Endothelial cell of umbilical vein (primary cell): ENCODE results near the gene CRY1. TPM values are rescaled to one million over a fixed set of nuclear protein-coding genes. Genes with fewer than 3 reads are reported as not detected.

Experiments
- BruUV-seq: library from RNA; stranded (reverse); fragments of 400-500 nt; replicated peaks from 2 replicates; lab custom pipeline; 2021; lab: Mats Ljungman, UMichigan
- CTCF ChIA-PET: fragments of 300-600, 350-600 bp; sonication (Branson Sonifier 250); formaldehyde crosslinking; loops from one replicate; lab custom pipeline; 2021; ENCODE audit warnings: antibody characterized with exemption, inconsistent platforms; lab: Charles Lee
- POLR2A ChIA-PET: fragments of 300-600, 350-600 bp; sonication (Branson Sonifier 250); formaldehyde crosslinking; loops from one replicate; lab custom pipeline; 2021; ENCODE audit warnings: antibody characterized with exemption, inconsistent platforms; lab: Charles Lee
- DNase-seq: peaks from one replicate; pipeline ENCODE4 v3.0.0-alpha.2; 2011; ENCODE audit warnings: low read depth, low spot score
- FAIRE-seq: peaks from 2 replicates; lab custom pipeline; 2011; peaks lifted over from hg19 to GRCh38; lab: Jason Lieb, UNC
- H2AFZ ChIP-seq: 2 replicates; pipeline ENCODE4 v1.6.0; 2012; ENCODE audit warnings: low read depth, low read length, control low read depth, inconsistent platforms
- H3K27ac ChIP-seq: 2 replicates; pipeline ENCODE4 v1.5.1; 2011; ENCODE audit warnings: low read depth, mild to moderate bottlenecking, control low read depth, low read length, moderate library complexity; ENCODE audit not compliant: insufficient read depth
- H3K27me3 ChIP-seq, 2 experiments: 2 replicates each; pipeline versions ENCODE4 v1.6.0 to v1.6.1; 2011; ENCODE audit warnings: low read length in 2 of 2, mixed read lengths in 1 of 2; ENCODE audit not compliant: control insufficient read depth in 2 of 2, insufficient read depth in 2 of 2
- H3K36me3 ChIP-seq, 2 experiments: 2 replicates in 1 of 2; 3 replicates in 1 of 2; pipeline ENCODE4 v1.5.1; 2011; ENCODE audit warnings: low read length in 2 of 2, mild to moderate bottlenecking in 1 of 2, moderate library complexity in 1 of 2; ENCODE audit not compliant: control insufficient read depth in 2 of 2, insufficient read depth in 2 of 2; ENCODE audit errors: extremely low read depth in 1 of 2
- H3K4me1 ChIP-seq: 3 replicates; pipeline ENCODE4 v1.5.1; 2011; ENCODE audit warnings: mild to moderate bottlenecking, low read length; ENCODE audit not compliant: control insufficient read depth, insufficient read depth; ENCODE audit errors: extremely low read depth
- H3K4me2 ChIP-seq: 2 replicates; pipeline ENCODE4 v1.6.1; 2011; ENCODE audit warnings: low read length, control low read depth, mixed read lengths; ENCODE audit not compliant: insufficient read depth
- H3K4me3 ChIP-seq, 3 experiments: fragments of 200-600 bp in 1 of 3; sonication (generic), shearing (Covaris generic) in 1 of 3; replicated peaks in 1 of 3; 2 replicates each; pipeline ENCODE4 v1.5.1; 2011 to 2016; ENCODE audit warnings: control low read depth in 3 of 3, low read length in 3 of 3, mild to moderate bottlenecking in 2 of 3, inconsistent platforms in 1 of 3, low read depth in 1 of 3, moderate library complexity in 1 of 3; ENCODE audit not compliant: insufficient read depth in 1 of 3
- H3K79me2 ChIP-seq: 2 replicates; pipeline ENCODE4 v1.6.0; 2012; ENCODE audit warnings: low read length, inconsistent platforms; ENCODE audit not compliant: control insufficient read depth, insufficient read depth
- H3K9ac ChIP-seq: replicated peaks from 2 replicates; pipeline ENCODE3; 2011; ENCODE audit warnings: low read length, control low read depth; ENCODE audit not compliant: insufficient read depth; ENCODE audit errors: extremely low read depth
- H3K9me1 ChIP-seq: replicated peaks from 3 replicates; pipeline ENCODE4 v1.6.0; 2011; ENCODE audit warnings: mild to moderate bottlenecking, low read length; ENCODE audit not compliant: control insufficient read depth, insufficient read depth; ENCODE audit errors: extremely low read depth
- H3K9me3 ChIP-seq: replicated peaks from 2 replicates; pipeline ENCODE4 v1.5.1; 2012; ENCODE audit warnings: low read length, inconsistent platforms; ENCODE audit not compliant: control insufficient read depth, insufficient read depth
- H4K20me1 ChIP-seq: replicated peaks from 2 replicates; pipeline ENCODE3; 2011; ENCODE audit warnings: mild to moderate bottlenecking, low read length; ENCODE audit not compliant: control insufficient read depth, insufficient read depth; ENCODE audit errors: extremely low read depth
- CTCF ChIP-seq, 2 donors: IDR thresholded peaks; 1 replicate in 1 of 2; 2 replicates in 1 of 2; pipeline ENCODE4 v1.5.1; 2011; ENCODE audit warnings: low read length in 2 of 2, mild to moderate bottlenecking in 2 of 2, moderate library complexity in 2 of 2, control low read depth in 1 of 2, inconsistent platforms in 1 of 2, low read depth in 1 of 2; ENCODE audit not compliant: insufficient read depth in 1 of 2; ENCODE audit errors: extremely low read depth in 1 of 2
- EZH2 ChIP-seq: IDR thresholded peaks from 2 replicates; pipeline ENCODE4 v1.6.1; 2012; ENCODE audit warnings: borderline replicate concordance, low read depth, mild to moderate bottlenecking, moderate library complexity, low read length, inconsistent platforms; ENCODE audit not compliant: severe bottlenecking
- FOS ChIP-seq: IDR thresholded peaks from 2 replicates; pipeline ENCODE4 v1.6.1; 2011; ENCODE audit warnings: mild to moderate bottlenecking, low read length, moderate library complexity, borderline replicate concordance; ENCODE audit not compliant: insufficient read depth
- GATA2 ChIP-seq: IDR thresholded peaks from 2 replicates; pipeline ENCODE4 v1.7.0; 2011; ENCODE audit warnings: low read depth, mild to moderate bottlenecking, moderate library complexity, mixed read lengths, low read length; ENCODE audit not compliant: insufficient read length, insufficient read depth
- JUN ChIP-seq: IDR thresholded peaks from 2 replicates; pipeline ENCODE4 v1.6.1; 2011; ENCODE audit warnings: borderline replicate concordance, low read depth; ENCODE audit not compliant: insufficient read length, insufficient read depth
- MYC ChIP-seq: IDR thresholded peaks from one replicate; pipeline ENCODE4 v1.6.1; 2011; ENCODE audit warnings: mild to moderate bottlenecking, low read depth, low read length
- POLR2A ChIP-seq: IDR thresholded peaks from 2 replicates; pipeline ENCODE4 v1.6.1; 2012; ENCODE audit warnings: low read depth, mild to moderate bottlenecking, control low read depth, low read length
- POLR2AphosphoS5 ChIP-seq: IDR thresholded peaks from 2 replicates; pipeline ENCODE4 v1.6.1; 2012; ENCODE audit warnings: low read depth, mild to moderate bottlenecking, control low read depth, low read length, moderate library complexity; ENCODE audit not compliant: insufficient read depth
- dilution Hi-C: fragments of 300-500 bp; cut with MboI; formaldehyde crosslinking; loops from one replicate; pipeline ENCODE4 v1.15.0; 2019; ENCODE audit warnings: low sequenced_read_pairs; ENCODE audit not compliant: extremely low pct_ligation_motif_present
- intact Hi-C: fragments of 100-400 bp; cut with micrococcal nuclease; formaldehyde crosslinking; loops from one replicate; pipeline ENCODE4 v1.10.0; 2022
- polyA plus RNA-seq, 4 experiments: library from polyadenylated mRNA; depleted of rRNA in 3 of 4; stranded (reverse) in 3 of 4; unstranded in 1 of 4; fragments of >200 nt; gene quantifications; 2 replicates each; pipeline versions ENCODE4 v1.2.1 to v1.2.3, GENCODE V29; 2011 to 2012; ENCODE audit warnings: missing spikeins in 1 of 4
- total RNA-seq: library from RNA; stranded (reverse); gene quantifications from 2 replicates; pipeline ENCODE4 v1.2.3, GENCODE V29; 2021
- TF ChIP-seq, protein P1 (sequence below): IDR thresholded peaks from 2 replicates; pipeline ENCODE4 v1.6.1; 2011; ENCODE audit not compliant: insufficient read depth, insufficient read length

Gene CRY1
- total and polyA plus RNA-seq, 2 donors (not counting 3 experiments of a cell fraction or from before 2014, with no cell fraction given) = 11.4 to 21.0 TPM

DNA sequence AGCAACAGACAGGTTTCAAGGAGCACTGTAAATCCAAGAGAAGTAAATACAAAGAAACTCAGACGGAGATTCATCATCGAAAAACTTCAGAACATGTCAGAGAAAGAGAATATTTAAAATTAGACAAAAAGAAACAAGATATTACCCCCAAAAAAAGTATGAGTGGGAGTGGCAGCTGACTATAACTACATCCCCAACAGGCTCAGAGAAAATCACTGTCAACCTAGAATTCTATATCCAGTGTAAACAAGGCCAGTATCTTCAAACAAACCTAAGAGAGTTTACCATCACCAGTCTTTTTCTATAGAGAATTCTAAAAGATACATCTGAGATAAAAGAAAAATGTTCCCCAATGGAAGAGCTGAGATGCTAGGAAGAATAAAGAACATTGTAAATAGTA is 39.6 kb downstream of the CRY1 start:
- Histone ChIP-seq H3K79me2 (peaks cover 14% of the 10 kb centered on the region), H3K9me1 (no peaks in the 10 kb centered on the region), H2AFZ (no peak overlapping the region), H3K9ac (no peak overlapping the region), H3K27ac (no peak overlapping the region), H4K20me1 (peaks cover 3% of the 10 kb centered on the region), H3K27me3 (no peaks in the 10 kb centered on the region), H3K4me2 (no peak overlapping the region), H3K4me3 (no peak overlapping the region), H3K9me3 (no peaks in the 10 kb centered on the region), H3K36me3 (no peaks in the 10 kb centered on the region), H3K4me1 (peaks cover 24% of the 10 kb centered on the region)
- no TSS peak for BruUV-seq
- dilution Hi-C loops = no loop called here
- CTCF ChIA-PET = interaction anchor here (0.6 kb wide), 1 partner anchor 23 kb away, joined by 3 read pairs; no protein-coding TSS in a partner anchor
- no peak for DNase-seq
- intact Hi-C loops = no loop called here
- FAIRE-seq = no peak
- POLR2A ChIA-PET = no interaction called here
- TF ChIP-seq POLR2A = no peak
- no peak for TF ChIP-seq GATA2
- TF ChIP-seq MYC = no peak
- TF ChIP-seq FOS = no peak

DNA sequence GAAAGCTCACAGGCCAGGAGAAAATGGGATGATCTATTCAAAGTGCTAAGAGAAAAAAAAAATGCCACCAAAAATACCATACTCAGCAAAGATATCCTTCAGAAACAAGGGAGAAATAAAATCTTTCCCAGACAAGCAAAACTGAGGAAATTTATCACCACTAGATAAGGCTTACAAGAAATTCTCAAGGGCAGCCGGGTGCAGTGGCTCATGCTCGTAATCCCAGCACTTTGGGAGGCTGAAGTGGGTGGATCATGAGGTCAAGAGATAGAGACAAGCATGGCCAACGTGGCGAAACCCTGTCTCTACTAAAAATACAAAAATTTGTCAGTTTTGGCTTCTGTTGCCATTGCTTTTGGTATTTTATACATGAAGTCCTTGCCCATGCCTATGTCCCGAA is 48.2 kb downstream of the CRY1 start:
- no peaks in the 10 kb centered on the region for H3K36me3 ChIP-seq
- H2AFZ ChIP-seq = no peak overlapping the region
- ChIA-PET CTCF (interaction anchor here (1.1 kb wide), 1 partner anchor 47 kb away, joined by 3 read pairs; no protein-coding TSS in a partner anchor), POLR2A (no interaction called here)
- no peak for DNase-seq
- H3K4me2 ChIP-seq = no peak overlapping the region
- H3K79me2 ChIP-seq = peaks cover 3% of the 10 kb centered on the region
- intact Hi-C loops (no loop called here), dilution Hi-C loops (no loop called here)
- H3K4me1 ChIP-seq = no peaks in the 10 kb centered on the region
- H3K9me3 ChIP-seq = no peaks in the 10 kb centered on the region
- no peak overlapping the region for H3K27ac ChIP-seq
- H3K4me3 ChIP-seq = no peak overlapping the region
- no peak for FAIRE-seq
- no peaks in the 10 kb centered on the region for H3K27me3 ChIP-seq
- no peaks in the 10 kb centered on the region for H3K9me1 ChIP-seq
- BruUV-seq = no TSS peak
- no peak overlapping the region for H3K9ac ChIP-seq
- TF ChIP-seq, protein P1, sequence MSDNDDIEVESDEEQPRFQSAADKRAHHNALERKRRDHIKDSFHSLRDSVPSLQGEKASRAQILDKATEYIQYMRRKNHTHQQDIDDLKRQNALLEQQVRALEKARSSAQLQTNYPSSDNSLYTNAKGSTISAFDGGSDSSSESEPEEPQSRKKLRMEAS = no peak
- TF ChIP-seq GATA2 = no peak
- no peak for TF ChIP-seq EZH2
- no peak for TF ChIP-seq JUN
- TF ChIP-seq FOS = no peak
- TF ChIP-seq POLR2AphosphoS5 = no peak
- TF ChIP-seq CTCF (IDR thresholded peaks at IDR 0.05; ENCODE audit: extremely low read depth in 1 of 2, insufficient read depth in 1 of 2, low read depth in 1 of 2, low read length in 2 of 2) = no peak
- no peak for TF ChIP-seq POLR2A
- TF ChIP-seq MYC = no peak
- no peaks in the 10 kb centered on the region for H4K20me1 ChIP-seq
